Keratinocyte (primary cell): ENCODE results near the gene AP1S3. TPM values are rescaled to one million over a fixed set of nuclear protein-coding genes. Genes with fewer than 3 reads are reported as not detected.

Experiments used
- DNase-seq: peaks from one replicate; pipeline ENCODE4 v3.0.0-alpha.2; 2011; ENCODE audit warnings: low read depth, missing footprints, low spot score
- FAIRE-seq: peaks from 2 replicates; lab custom pipeline; 2011; peaks lifted over from hg19 to GRCh38; lab: Jason Lieb, UNC
- H2AFZ ChIP-seq: 2 replicates; pipeline ENCODE4 v1.6.0; 2012; ENCODE audit warnings: low read length, control low read depth, inconsistent platforms; ENCODE audit not compliant: control insufficient read depth
- H3K27ac ChIP-seq: 2 replicates; pipeline ENCODE4 v1.5.1; 2011; ENCODE audit warnings: low read length; ENCODE audit not compliant: control insufficient read depth, insufficient read depth
- H3K27me3 ChIP-seq: 3 replicates; pipeline ENCODE4 v1.6.0; 2011; ENCODE audit warnings: low read length; ENCODE audit not compliant: control insufficient read depth, insufficient read depth; ENCODE audit errors: extremely low read depth
- H3K36me3 ChIP-seq, 2 experiments: 2 replicates in 1 of 2; 3 replicates in 1 of 2; pipeline ENCODE4 v1.5.1; 2011; ENCODE audit warnings: low read length in 2 of 2, mild to moderate bottlenecking in 1 of 2; ENCODE audit not compliant: control insufficient read depth in 2 of 2, insufficient read depth in 2 of 2; ENCODE audit errors: extremely low read depth in 1 of 2
- H3K4me1 ChIP-seq: 3 replicates; pipeline ENCODE4 v1.5.1; 2011; ENCODE audit warnings: low read length; ENCODE audit not compliant: control insufficient read depth, insufficient read depth; ENCODE audit errors: extremely low read depth
- H3K4me2 ChIP-seq: 3 replicates; pipeline ENCODE4 v1.6.0; 2011; ENCODE audit warnings: low read depth, low read length; ENCODE audit not compliant: control insufficient read depth, insufficient read depth; ENCODE audit errors: extremely low read depth
- H3K4me3 ChIP-seq, 3 experiments: fragments of 200-600 bp in 1 of 3; sonication (generic) in 1 of 3; 2 replicates in 2 of 3; 3 replicates in 1 of 3; pipeline ENCODE4 v1.5.1; 2011 to 2016; ENCODE audit warnings: low read length in 3 of 3, mild to moderate bottlenecking in 3 of 3, control low read depth in 2 of 3, inconsistent platforms in 1 of 3, low read depth in 1 of 3, mixed read lengths in 1 of 3, mixed run types in 1 of 3, moderate library complexity in 1 of 3; ENCODE audit not compliant: control insufficient read depth in 2 of 3, insufficient read depth in 2 of 3; ENCODE audit errors: extremely low read depth in 1 of 3
- H3K79me2 ChIP-seq: 2 replicates; pipeline ENCODE4 v1.6.0; 2012; ENCODE audit warnings: low read length; ENCODE audit not compliant: control insufficient read depth, insufficient read depth
- H3K9ac ChIP-seq: 3 replicates; pipeline ENCODE4 v1.6.0; 2011; ENCODE audit warnings: low read length; ENCODE audit not compliant: control insufficient read depth, insufficient read depth; ENCODE audit errors: extremely low read depth
- H3K9me1 ChIP-seq: 3 replicates; pipeline ENCODE4 v1.6.0; 2011; ENCODE audit warnings: low read length; ENCODE audit not compliant: control insufficient read depth, insufficient read depth; ENCODE audit errors: extremely low read depth
- H3K9me3 ChIP-seq: 2 replicates; pipeline ENCODE4 v1.5.1; 2012; ENCODE audit warnings: low read depth, low read length; ENCODE audit not compliant: control insufficient read depth
- H4K20me1 ChIP-seq: 3 replicates; pipeline ENCODE4 v1.6.0; 2011; ENCODE audit warnings: low read length; ENCODE audit not compliant: control insufficient read depth, insufficient read depth; ENCODE audit errors: extremely low read depth
- CTCF ChIP-seq, 3 experiments: IDR thresholded peaks in 1 of 3; conservative IDR thresholded peaks in 1 of 3; optimal IDR thresholded peaks in 1 of 3; 2 replicates in 2 of 3; 3 replicates in 1 of 3; pipeline versions ENCODE3 to v1.5.1; 2011; ENCODE audit warnings: low read length in 3 of 3, mild to moderate bottlenecking in 3 of 3, moderate library complexity in 2 of 3, control low read depth in 1 of 3, inconsistent platforms in 1 of 3; ENCODE audit not compliant: insufficient read depth in 2 of 3; ENCODE audit errors: extremely low read depth in 1 of 3
- EZH2 ChIP-seq: IDR thresholded peaks from one replicate; pipeline ENCODE4 v1.6.1; 2012; ENCODE audit warnings: inconsistent platforms, mild to moderate bottlenecking, low read length, moderate library complexity
- dilution Hi-C: fragments of 300-500 bp; cut with MboI; formaldehyde crosslinking; loops from one replicate; pipeline ENCODE4 v1.7.0; 2020; ENCODE audit warnings: low sequenced_read_pairs; ENCODE audit not compliant: extremely low pct_ligation_motif_present
- polyA plus RNA-seq, 5 experiments: library from polyadenylated mRNA; depleted of rRNA in 3 of 5; stranded (reverse) in 3 of 5; stranded (forward) in 1 of 5; unstranded in 1 of 5; fragments of >200 nt; gene quantifications; 1 replicate in 1 of 5; 2 replicates in 3 of 5; 3 replicates in 1 of 5; pipeline versions ENCODE4 v1.2.1 to v1.2.3, GENCODE V29; 2011 to 2012; ENCODE audit warnings: missing spikeins in 2 of 5, low read depth in 1 of 5, low replicate concordance in 1 of 5

The AP1S3 gene
- polyA plus RNA-seq, 1 donor (not counting 4 experiments of a cell fraction or from before 2014, with no cell fraction given): 33.7 TPM

GRCh38 chr2:223786943-223787342 lies 50.4 kb downstream of the AP1S3 start:
- FAIRE-seq (no peak), DNase-seq (no peak)
- H3K27ac ChIP-seq: no peak overlapping the region
- no peak overlapping the region for H3K9ac ChIP-seq
- H3K4me3 ChIP-seq: no peak overlapping the region
- no peaks in the 10 kb centered on the region for H3K9me1 ChIP-seq
- dilution Hi-C loops: no loop called here
- H4K20me1 ChIP-seq: no peaks in the 10 kb centered on the region
- no peaks in the 10 kb centered on the region for H3K27me3 ChIP-seq
- H2AFZ ChIP-seq: no peak overlapping the region
- H3K79me2 ChIP-seq: peaks cover 18% of the 10 kb centered on the region
- no peaks in the 10 kb centered on the region for H3K36me3 ChIP-seq
- peaks cover 10% of the 10 kb centered on the region for H3K4me1 ChIP-seq
- H3K4me2 ChIP-seq: no peak overlapping the region
- H3K9me3 ChIP-seq: no peaks in the 10 kb centered on the region
- TF ChIP-seq CTCF (optimal IDR thresholded peaks at IDR 0.05 in 1 of 3, IDR thresholded peaks at IDR 0.05 in 1 of 3, conservative IDR thresholded peaks at IDR 0.05 in 1 of 3; ENCODE audit: extremely low read depth in 1 of 3, insufficient read depth in 2 of 3, low read length in 3 of 3) (no peak), EZH2 (no peak)

DNA sequence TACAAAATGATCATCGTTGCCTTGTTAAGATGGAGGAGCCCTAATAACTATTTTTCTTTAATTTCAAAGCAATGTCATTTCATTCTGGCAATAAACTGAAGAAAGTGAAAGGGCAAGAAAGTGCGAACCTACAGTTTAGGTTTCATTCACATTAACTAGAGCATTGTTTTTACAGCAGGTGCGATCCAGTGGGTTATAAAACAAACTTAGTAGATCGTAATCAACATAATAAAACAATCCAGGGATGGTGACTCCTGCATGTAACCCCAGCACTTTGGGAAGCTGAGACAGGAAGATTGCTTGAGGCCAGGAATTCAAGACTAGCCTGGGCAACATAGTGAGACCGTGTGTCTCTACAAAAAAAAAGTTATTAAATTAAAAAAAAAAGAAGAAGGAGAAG lies 51.1 kb downstream of the AP1S3 start:
- no peak overlapping the region for H3K4me2 ChIP-seq
- no peak for TF ChIP-seq EZH2
- TF ChIP-seq CTCF (optimal IDR thresholded peaks at IDR 0.05 in 1 of 3, IDR thresholded peaks at IDR 0.05 in 1 of 3, conservative IDR thresholded peaks at IDR 0.05 in 1 of 3; ENCODE audit: extremely low read depth in 1 of 3, insufficient read depth in 2 of 3, low read length in 3 of 3): no peak
- no peak overlapping the region for H2AFZ ChIP-seq
- no peak for FAIRE-seq
- H3K4me1 ChIP-seq: peaks cover 10% of the 10 kb centered on the region
- no peak overlapping the region for H3K27ac ChIP-seq
- H3K27me3 ChIP-seq: no peaks in the 10 kb centered on the region
- dilution Hi-C loops: no loop called here
- no peaks in the 10 kb centered on the region for H3K9me3 ChIP-seq
- no peak overlapping the region for H3K4me3 ChIP-seq
- peaks cover 14% of the 10 kb centered on the region for H3K79me2 ChIP-seq
- H3K9me1 ChIP-seq: no peaks in the 10 kb centered on the region
- no peak for DNase-seq
- no peaks in the 10 kb centered on the region for H4K20me1 ChIP-seq
- no peaks in the 10 kb centered on the region for H3K36me3 ChIP-seq
- H3K9ac ChIP-seq: no peak overlapping the region
